K562 (cell line): Measurements from ENCODE around the gene UQCRFS1. TPM values are rescaled to one million over a fixed set of nuclear protein-coding genes. Genes with fewer than 3 reads are reported as not detected.

Source experiments
- ATAC-seq: fragments of 200-7000 bp; cut with Tn5 transposase; 3 replicates; pipeline ENCODE4 v1.9.1; 2020; ENCODE audit warnings: moderate library complexity
- BruUV-seq: library from RNA; stranded (reverse); fragments of 400-500 nt; replicated peaks from 2 replicates; lab custom pipeline; 2021; lab: Mats Ljungman, UMichigan
- CTCF ChIA-PET: fragments of 300-600 bp; formaldehyde crosslinking; extraction: SDS; loops from one replicate; lab custom pipeline; 2021; ENCODE audit warnings: low intra/inter-chr PET ratio; lab: Yijun Ruan, JAX
- POLR2A ChIA-PET: fragments of 300-600, 350-650 bp; sonication (Branson Sonifier 250); formaldehyde crosslinking; extraction: SDS; loops from one replicate; lab custom pipeline; 2021; ENCODE audit warnings: antibody characterized with exemption, inconsistent platforms; lab: Yijun Ruan, JAX
- DNase-seq, 4 experiments: peaks; one replicate each; pipeline versions ENCODE4 v3.0.0 to v3.0.0-alpha.2; 2011 to 2018; ENCODE audit warnings: low spot score in 3 of 4, mixed read lengths in 3 of 4; ENCODE audit errors: extremely low read depth in 1 of 4
- FAIRE-seq: peaks from 2 replicates; lab custom pipeline; 2011; peaks lifted over from hg19 to GRCh38; lab: Jason Lieb, UNC
- H2AFZ ChIP-seq: 2 replicates; pipeline ENCODE4 v1.6.0; 2011; ENCODE audit warnings: low read depth, low read length, control low read depth, inconsistent platforms
- H3K27ac ChIP-seq: fragments of 200-600 bp; 3 replicates; pipeline ENCODE4 v1.8.0; 2011; ENCODE audit warnings: low read depth, mild to moderate bottlenecking, control low read depth, inconsistent platforms, low read length, moderate library complexity, mixed read lengths; ENCODE audit errors: extremely low read depth
- H3K27me3 ChIP-seq, 2 experiments: fragments of 300-600 bp in 1 of 2; 2 replicates in 1 of 2; 3 replicates in 1 of 2; pipeline versions ENCODE4 v1.6.0 to v1.8.0; 2011; ENCODE audit warnings: inconsistent platforms in 2 of 2, low read length in 2 of 2, mild to moderate bottlenecking in 1 of 2, mixed read lengths in 1 of 2, moderate library complexity in 1 of 2; ENCODE audit not compliant: control insufficient read depth in 2 of 2, insufficient read depth in 2 of 2
- H3K36me3 ChIP-seq: fragments of 300-600 bp; 3 replicates; pipeline ENCODE4 v1.8.0; 2011; ENCODE audit warnings: mild to moderate bottlenecking, low read length, inconsistent platforms; ENCODE audit not compliant: control insufficient read depth, insufficient read depth
- H3K4me1 ChIP-seq, 2 experiments: fragments of 200-600 bp in 1 of 2; replicated peaks in 1 of 2; 2 replicates in 1 of 2; 3 replicates in 1 of 2; pipeline versions ENCODE4 v1.5.1 to v1.8.0; 2011; ENCODE audit warnings: inconsistent platforms in 2 of 2, low read length in 2 of 2, mild to moderate bottlenecking in 1 of 2, mixed read lengths in 1 of 2, moderate library complexity in 1 of 2; ENCODE audit not compliant: control insufficient read depth in 2 of 2, insufficient read depth in 2 of 2
- H3K4me2 ChIP-seq: 2 replicates; pipeline ENCODE4 v1.6.1; 2011; ENCODE audit warnings: low read length, control low read depth, inconsistent platforms, mixed read lengths; ENCODE audit not compliant: insufficient read depth
- H3K4me3 ChIP-seq: fragments of 200-600 bp; sonication (generic), shearing (Covaris generic); 2 replicates; pipeline ENCODE4 v1.5.1; 2016; ENCODE audit warnings: control low read depth, inconsistent platforms
- H3K79me2 ChIP-seq: fragments of 200-600 bp; 3 replicates; pipeline ENCODE4 v1.8.0; 2011; ENCODE audit warnings: low read length, inconsistent platforms; ENCODE audit not compliant: control insufficient read depth, insufficient read depth
- H3K9ac ChIP-seq, 2 experiments: 2 replicates each; pipeline versions ENCODE4 v1.6.0 to v1.6.1; 2011; ENCODE audit warnings: low read depth in 2 of 2, low read length in 2 of 2, control low read depth in 1 of 2, inconsistent platforms in 1 of 2, mild to moderate bottlenecking in 1 of 2, mixed read lengths in 1 of 2; ENCODE audit not compliant: insufficient read depth in 1 of 2
- H3K9me1 ChIP-seq: one replicate; pipeline ENCODE4 v1.6.0; 2011; ENCODE audit warnings: inconsistent platforms, mild to moderate bottlenecking, low read length, moderate library complexity; ENCODE audit not compliant: control insufficient read depth, insufficient read depth
- H3K9me3 ChIP-seq: replicated peaks from 2 replicates; pipeline ENCODE4 v1.5.1; 2011; ENCODE audit warnings: low read depth, low read length, inconsistent platforms; ENCODE audit not compliant: control insufficient read depth, insufficient read depth
- H4K20me1 ChIP-seq: replicated peaks from 2 replicates; pipeline ENCODE4 v1.6.1; 2011; ENCODE audit warnings: low read length, inconsistent platforms, mixed read lengths; ENCODE audit not compliant: control insufficient read depth, insufficient read depth
- BMI1 ChIP-seq: fragments of 150-350 bp; IDR thresholded peaks from 2 replicates; pipeline ENCODE4 v1.6.1; 2014; ENCODE audit warnings: low read length
- SNRNP70 ChIP-seq: fragments of 200-400 bp; formaldehyde crosslinking; optimal IDR thresholded peaks from 2 replicates; pipeline ENCODE3; 2017; ENCODE audit warnings: low read depth, low read length
- ZNF512 ChIP-seq: IDR thresholded peaks from 2 replicates; pipeline ENCODE4 v1.6.1; 2016; ENCODE audit warnings: missing genetic modification characterization, missing compliant biosample characterization
- WGBS: fragments of 100-300 bp; shearing (Covaris generic); methylation state at CpG from one replicate; pipeline ENCODE4 v1.1.6; 2016; ENCODE audit warnings: low coverage, mixed read lengths; ENCODE audit not compliant: insufficient coverage; ENCODE audit errors: missing lambda C conversion rate; 5-methylcytosine and 5-hydroxymethylcytosine counted together
- in situ Hi-C: fragments of 300-500 bp; cut with MboI; formaldehyde crosslinking; loops from 4 replicates; pipeline ENCODE4 v1.15.0; 2018; ENCODE audit warnings: inconsistent platforms, mixed read lengths
- intact Hi-C: fragments of 100-400 bp; cut with micrococcal nuclease; formaldehyde crosslinking; loops from 2 replicates; pipeline ENCODE4 v1.14.2; 2022
- polyA plus RNA-seq, 8 experiments: library from polyadenylated mRNA; depleted of rRNA in 4 of 8; stranded (reverse) in 5 of 8; unstranded in 3 of 8; fragments of >200 nt; fragmentation: Nextera tagmentation in 2 of 8; fragmentation: Illumina TruSeq in 1 of 8; extraction: Ambion mirVana in 2 of 8; extraction: Trizol in 1 of 8; gene quantifications; 2 replicates each; pipeline versions ENCODE4 v1.2.1 to v1.2.3, GENCODE V29; 2011 to 2014; ENCODE audit warnings: inconsistent platforms in 1 of 8, missing spikeins in 1 of 8
- total RNA-seq, 7 experiments: library from RNA; depleted of rRNA in 6 of 7; stranded (reverse); fragments of >200 nt in 6 of 7; fragmentation: Illumina TruSeq in 2 of 7; extraction: Trizol in 2 of 7; gene quantifications; 2 replicates each; pipeline versions ENCODE4 v1.2.1 to v1.2.3, GENCODE V29; 2011 to 2021; ENCODE audit warnings: low replicate concordance in 1 of 7

UQCRFS1 gene
- total and polyA plus RNA-seq, 9 of the 15 experiments (the other 6 are each of a cell fraction or from before 2014, with no cell fraction given) = 10.8 to 110 (median 64.7) TPM

- BruUV-seq = no TSS peak
- H3K9me1 ChIP-seq = no peaks in the 10 kb centered on the region
- in situ Hi-C loops = no loop called here
- H3K27me3 ChIP-seq = peaks cover 14 to 39% of the 10 kb centered on the region in 2 experiments
- no peak overlapping the region for H2AFZ ChIP-seq
- FAIRE-seq = no peak
- no peaks in the 10 kb centered on the region for H3K9me3 ChIP-seq
- H3K4me2 ChIP-seq = no peak overlapping the region
- no peak overlapping the region for H3K27ac ChIP-seq
- CTCF ChIA-PET = no interaction called here
- no peak for TF ChIP-seq SNRNP70
- intact Hi-C loops = loop anchor here (10.0 kb wide), 1 partner anchor 80 kb away; no protein-coding TSS in a partner anchor
- no peak overlapping the region for H3K9ac ChIP-seq
- no peak for DNase-seq
- H3K4me3 ChIP-seq = no peak overlapping the region
- no peak for ATAC-seq
- H4K20me1 ChIP-seq = no peaks in the 10 kb centered on the region
- no peaks in the 10 kb centered on the region for H3K79me2 ChIP-seq
- H3K4me1 ChIP-seq = no peaks in the 10 kb centered on the region
- no peaks in the 10 kb centered on the region for H3K36me3 ChIP-seq
- POLR2A ChIA-PET = no interaction called here
- 1% methylated on average over 6 of the region's 6 CpGs for WGBS
Observed at GRCh38 chr19:29245215-29245614, 32.3 kb upstream of the UQCRFS1 start.

- H3K9me3 ChIP-seq = no peaks in the 10 kb centered on the region
- no peaks in the 10 kb centered on the region for H3K36me3 ChIP-seq
- H3K4me3 ChIP-seq = no peak overlapping the region
- H4K20me1 ChIP-seq = no peaks in the 10 kb centered on the region
- no peak overlapping the region for H3K4me2 ChIP-seq
- BruUV-seq = no TSS peak
- peaks cover 12 to 21% of the 10 kb centered on the region in 2 experiments for H3K27me3 ChIP-seq
- H3K9me1 ChIP-seq = no peaks in the 10 kb centered on the region
- no peak overlapping the region for H3K27ac ChIP-seq
- TF ChIP-seq ZNF512 (peak; percentile 50; the same call in 1 of the 2 replicates), BMI1 (no peak)
- no peak overlapping the region for H3K9ac ChIP-seq
- in situ Hi-C loops (no loop called here), intact Hi-C loops (loop anchor here (10.0 kb wide), 1 partner anchor 77 kb away; no protein-coding TSS in a partner anchor)
- ChIA-PET POLR2A (no interaction called here), CTCF (no interaction called here)
- no peaks in the 10 kb centered on the region for H3K79me2 ChIP-seq
- ATAC-seq (no peak), FAIRE-seq (no peak), DNase-seq (no peak)
- no peak overlapping the region for H2AFZ ChIP-seq
- H3K4me1 ChIP-seq = no peaks in the 10 kb centered on the region
Observed at GRCh38 chr19:29241324-29241723, 28.4 kb upstream of the UQCRFS1 start.
